GM19035 (cell line): ENCODE results near the gene ZBTB8B.
"Not testable (repeated sequence)": the region's sequence is repeated elsewhere in the genome, so short reads cannot be mapped to it uniquely, and the experiment has no call there.

Experiments
- ATAC-seq: cut with Tn5 transposase; IDR thresholded peaks from one replicate; pipeline ENCODE4 v1.9.1; 2021; ENCODE audit not compliant: unreplicated experiment

The ZBTB8B gene

GRCh38 chr1:32464716-32465577 lies at the start of gene ZBTB8B:
TSS of gene ZBTB8B (plus strand) at chr1:32465072. CDS start at chr1:32470625, 5,553 bp downstream.
- ATAC-seq = no peak

GRCh38 chr1:32421775-32422174 lies 43.1 kb upstream of the ZBTB8B start:
- no peak for ATAC-seq

GRCh38 chr1:32426489-32427255 lies 38.2 kb upstream of the ZBTB8B start:
- ATAC-seq = no peak

GRCh38 chr1:32427264-32427963 lies 37.5 kb upstream of the ZBTB8B start:
- no peak for ATAC-seq

- no peak for ATAC-seq
Observed at GRCh38 chr1:32431736-32432400, 33.0 kb upstream of the ZBTB8B start.

GRCh38 chr1:32438136-32438535 lies 26.7 kb upstream of the ZBTB8B start:
- ATAC-seq = no peak

GRCh38 chr1:32438777-32439176 lies 26.1 kb upstream of the ZBTB8B start:
- not testable (repeated sequence) for ATAC-seq

GRCh38 chr1:32441467-32441866 lies 23.4 kb upstream of the ZBTB8B start:
- not testable (repeated sequence) for ATAC-seq

- no peak for ATAC-seq
Observed at GRCh38 chr1:32447469-32448185, 17.2 kb upstream of the ZBTB8B start.

- ATAC-seq = not testable (repeated sequence)
Observed at GRCh38 chr1:32448186-32448772, 16.6 kb upstream of the ZBTB8B start.

- no peak for ATAC-seq
Observed at GRCh38 chr1:32448773-32449456, 16.0 kb upstream of the ZBTB8B start.

- not testable (repeated sequence) for ATAC-seq
Observed at GRCh38 chr1:32449457-32449831, 15.4 kb upstream of the ZBTB8B start.

GRCh38 chr1:32454726-32455125 lies 10.1 kb upstream of the ZBTB8B start:
- no peak for ATAC-seq

- no peak for ATAC-seq
Observed at GRCh38 chr1:32455958-32456357, 8.9 kb upstream of the ZBTB8B start.

- not testable (repeated sequence) for ATAC-seq
Observed at GRCh38 chr1:32458798-32459197, 6.1 kb upstream of the ZBTB8B start.

GRCh38 chr1:32462977-32463376 lies 1.9 kb upstream of the ZBTB8B start:
- ATAC-seq = not testable (repeated sequence)

GRCh38 chr1:32464191-32464715 lies 619 bp upstream of the ZBTB8B start:
- no peak for ATAC-seq

GRCh38 chr1:32465578-32465933 lies 684 bp downstream of the ZBTB8B start:
- no peak for ATAC-seq

GRCh38 chr1:32466761-32467160 lies 1.9 kb downstream of the ZBTB8B start:
- no peak for ATAC-seq
